Astrocyte (in vitro differentiated cells and primary cell): ENCODE data around the gene KRT7. TPM values are rescaled to one million over a fixed set of nuclear protein-coding genes. Genes with fewer than 3 reads are reported as not detected.
A peak's percentile ranks its signal among the peaks of the same experiment; 100 is the strongest.

Source experiments
- DNase-seq: peaks from one replicate; pipeline ENCODE4 v3.0.0-alpha.2; 2010; ENCODE audit warnings: low read depth
- FAIRE-seq: peaks from 2 replicates; lab custom pipeline; 2011; peaks lifted over from hg19 to GRCh38; lab: Jason Lieb, UNC
- H2AFZ ChIP-seq: 2 replicates; pipeline ENCODE4 v1.6.0; 2012; ENCODE audit warnings: low read depth, low read length, inconsistent platforms
- H3K27ac ChIP-seq: 2 replicates; pipeline ENCODE4 v1.5.1; 2011; ENCODE audit warnings: low read depth, low read length, inconsistent platforms
- H3K27me3 ChIP-seq: 2 replicates; pipeline ENCODE4 v1.6.0; 2011; ENCODE audit warnings: low read length, inconsistent platforms; ENCODE audit not compliant: insufficient read depth
- H3K36me3 ChIP-seq: 2 replicates; pipeline ENCODE4 v1.5.1; 2011; ENCODE audit warnings: low read length, inconsistent platforms; ENCODE audit not compliant: insufficient read depth
- H3K4me1 ChIP-seq: 2 replicates; pipeline ENCODE4 v1.5.1; 2011; ENCODE audit warnings: low read length, inconsistent platforms; ENCODE audit not compliant: insufficient read depth
- H3K4me2 ChIP-seq: 2 replicates; pipeline ENCODE4 v1.6.0; 2012; ENCODE audit warnings: low read length, inconsistent platforms
- H3K4me3 ChIP-seq: 2 replicates; pipeline ENCODE4 v1.5.1; 2011; ENCODE audit warnings: low read depth, mild to moderate bottlenecking, low read length, inconsistent platforms; ENCODE audit not compliant: insufficient read depth
- H3K79me2 ChIP-seq: 2 replicates; pipeline ENCODE4 v1.6.0; 2012; ENCODE audit warnings: mild to moderate bottlenecking, low read length, inconsistent platforms; ENCODE audit not compliant: insufficient read depth
- H3K9ac ChIP-seq: 2 replicates; pipeline ENCODE4 v1.6.0; 2012; ENCODE audit warnings: mild to moderate bottlenecking, low read length, inconsistent platforms
- H3K9me3 ChIP-seq: 2 replicates; pipeline ENCODE4 v1.5.1; 2012; ENCODE audit warnings: low read depth, mild to moderate bottlenecking, low read length, inconsistent platforms; ENCODE audit not compliant: insufficient read depth
- H4K20me1 ChIP-seq: 2 replicates; pipeline ENCODE4 v1.6.0; 2012; ENCODE audit warnings: low read length, inconsistent platforms; ENCODE audit not compliant: insufficient read depth
- H3K27ac Mint-ChIP-seq: one replicate; pipeline ENCODE4 v1.8.0; 2021; ENCODE audit warnings: mild to moderate bottlenecking, mixed read lengths; ENCODE audit not compliant: unreplicated experiment
- H3K27me3 Mint-ChIP-seq: one replicate; pipeline ENCODE4 v1.8.0; 2021; ENCODE audit warnings: low read depth, mixed read lengths; ENCODE audit not compliant: unreplicated experiment
- H3K36me3 Mint-ChIP-seq: one replicate; pipeline ENCODE4 v1.8.0; 2021; ENCODE audit warnings: low read depth, mixed read lengths; ENCODE audit not compliant: unreplicated experiment
- H3K4me1 Mint-ChIP-seq: one replicate; pipeline ENCODE4 v1.8.0; 2021; ENCODE audit warnings: low read depth, mixed read lengths; ENCODE audit not compliant: unreplicated experiment
- H3K4me3 Mint-ChIP-seq: one replicate; pipeline ENCODE4 v1.8.0; 2021; ENCODE audit warnings: mild to moderate bottlenecking, moderate library complexity, mixed read lengths; ENCODE audit not compliant: unreplicated experiment
- H3K9me3 Mint-ChIP-seq: one replicate; pipeline ENCODE4 v1.8.0; 2021; ENCODE audit warnings: mild to moderate bottlenecking, mixed read lengths; ENCODE audit not compliant: unreplicated experiment
- EZH2 ChIP-seq: IDR thresholded peaks from 2 replicates; pipeline ENCODE4 v1.6.1; 2012; ENCODE audit warnings: mild to moderate bottlenecking, low read length, inconsistent platforms; ENCODE audit not compliant: insufficient read depth
- total RNA-seq: library from RNA; stranded (reverse); gene quantifications from 2 replicates; pipeline ENCODE4 v1.2.1, GENCODE V29; 2021
- TF ChIP-seq, protein P1 (sequence below): IDR thresholded peaks from 2 replicates; pipeline ENCODE4 v1.5.1; 2011; ENCODE audit warnings: low read depth, mild to moderate bottlenecking, inconsistent platforms, low read length, moderate library complexity; ENCODE audit not compliant: insufficient read depth

Gene KRT7
- total RNA-seq, 1 donor from 2014 or later: 149 TPM

DNA sequence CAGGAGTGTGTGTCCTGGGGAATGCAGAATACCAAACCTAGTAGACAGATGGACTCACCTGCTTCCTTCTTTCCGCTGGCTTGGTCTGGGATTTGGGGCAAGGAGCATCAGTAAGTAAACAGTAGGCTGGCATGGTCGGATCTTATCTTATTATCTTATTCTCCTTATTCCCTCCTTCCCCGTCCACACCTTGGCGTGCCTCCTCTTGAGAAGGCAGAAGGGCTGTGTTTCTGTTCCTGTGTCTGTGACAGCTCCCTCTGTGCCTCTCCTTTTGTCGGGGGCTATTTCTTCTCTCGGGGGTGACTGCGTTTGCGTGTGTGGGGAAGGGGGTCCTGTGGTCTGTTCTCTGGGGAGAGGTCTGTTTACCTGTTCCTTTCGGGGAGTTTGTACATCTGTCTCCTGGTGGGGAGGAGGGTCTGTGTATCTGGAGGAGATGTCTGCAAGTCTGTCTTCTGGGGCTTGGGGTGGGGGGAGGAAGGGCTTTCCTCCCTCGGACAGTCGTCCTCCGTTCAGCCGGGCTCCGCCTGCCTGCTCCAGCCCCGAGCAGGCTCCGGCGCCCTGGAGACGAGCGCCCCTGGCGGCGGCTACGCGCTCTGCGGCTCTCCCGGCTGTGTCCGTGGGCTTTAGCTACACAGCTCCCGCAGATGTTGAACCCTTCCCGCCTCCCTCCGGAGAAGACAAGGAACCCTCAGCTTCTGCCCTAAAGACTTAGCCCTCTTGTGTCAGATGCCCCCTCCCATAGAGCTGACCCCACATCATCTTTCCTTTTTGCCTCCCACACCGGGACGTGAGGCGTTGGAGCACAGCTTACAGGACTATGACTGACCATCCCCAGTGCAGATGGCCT, 45.8 kb downstream of the KRT7 start:
- Histone ChIP-seq H3K4me1 (peaks cover 31% of the 10 kb centered on the region), H3K27me3 (no peaks in the 10 kb centered on the region), H3K9ac (peak overlapping the region; percentile 83), H2AFZ (peak overlapping the region; percentile 80), H4K20me1 (no peaks in the 10 kb centered on the region), H3K36me3 (no peaks in the 10 kb centered on the region), H3K4me3 (peak overlapping the region; percentile 37), H3K9me3 (no peaks in the 10 kb centered on the region), H3K27ac (peak overlapping the region; percentile 96), H3K4me2 (peak overlapping the region; percentile 84), H3K79me2 (no peaks in the 10 kb centered on the region)
- H3K36me3 Mint-ChIP-seq: no peaks in the 10 kb centered on the region
- no peak for TF ChIP-seq EZH2
- TF ChIP-seq, protein P1, sequence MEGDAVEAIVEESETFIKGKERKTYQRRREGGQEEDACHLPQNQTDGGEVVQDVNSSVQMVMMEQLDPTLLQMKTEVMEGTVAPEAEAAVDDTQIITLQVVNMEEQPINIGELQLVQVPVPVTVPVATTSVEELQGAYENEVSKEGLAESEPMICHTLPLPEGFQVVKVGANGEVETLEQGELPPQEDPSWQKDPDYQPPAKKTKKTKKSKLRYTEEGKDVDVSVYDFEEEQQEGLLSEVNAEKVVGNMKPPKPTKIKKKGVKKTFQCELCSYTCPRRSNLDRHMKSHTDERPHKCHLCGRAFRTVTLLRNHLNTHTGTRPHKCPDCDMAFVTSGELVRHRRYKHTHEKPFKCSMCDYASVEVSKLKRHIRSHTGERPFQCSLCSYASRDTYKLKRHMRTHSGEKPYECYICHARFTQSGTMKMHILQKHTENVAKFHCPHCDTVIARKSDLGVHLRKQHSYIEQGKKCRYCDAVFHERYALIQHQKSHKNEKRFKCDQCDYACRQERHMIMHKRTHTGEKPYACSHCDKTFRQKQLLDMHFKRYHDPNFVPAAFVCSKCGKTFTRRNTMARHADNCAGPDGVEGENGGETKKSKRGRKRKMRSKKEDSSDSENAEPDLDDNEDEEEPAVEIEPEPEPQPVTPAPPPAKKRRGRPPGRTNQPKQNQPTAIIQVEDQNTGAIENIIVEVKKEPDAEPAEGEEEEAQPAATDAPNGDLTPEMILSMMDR: peak; percentile 90
- peaks cover 38% of the 10 kb centered on the region for H3K4me1 Mint-ChIP-seq
- peak overlapping the region; percentile 97 for H3K27ac Mint-ChIP-seq
- FAIRE-seq (no peak), DNase-seq (peak; percentile 30)
- peaks cover 4% of the 10 kb centered on the region for H3K9me3 Mint-ChIP-seq
- no peak overlapping the region for H3K4me3 Mint-ChIP-seq
- H3K27me3 Mint-ChIP-seq: peaks cover 41% of the 10 kb centered on the region

DNA sequence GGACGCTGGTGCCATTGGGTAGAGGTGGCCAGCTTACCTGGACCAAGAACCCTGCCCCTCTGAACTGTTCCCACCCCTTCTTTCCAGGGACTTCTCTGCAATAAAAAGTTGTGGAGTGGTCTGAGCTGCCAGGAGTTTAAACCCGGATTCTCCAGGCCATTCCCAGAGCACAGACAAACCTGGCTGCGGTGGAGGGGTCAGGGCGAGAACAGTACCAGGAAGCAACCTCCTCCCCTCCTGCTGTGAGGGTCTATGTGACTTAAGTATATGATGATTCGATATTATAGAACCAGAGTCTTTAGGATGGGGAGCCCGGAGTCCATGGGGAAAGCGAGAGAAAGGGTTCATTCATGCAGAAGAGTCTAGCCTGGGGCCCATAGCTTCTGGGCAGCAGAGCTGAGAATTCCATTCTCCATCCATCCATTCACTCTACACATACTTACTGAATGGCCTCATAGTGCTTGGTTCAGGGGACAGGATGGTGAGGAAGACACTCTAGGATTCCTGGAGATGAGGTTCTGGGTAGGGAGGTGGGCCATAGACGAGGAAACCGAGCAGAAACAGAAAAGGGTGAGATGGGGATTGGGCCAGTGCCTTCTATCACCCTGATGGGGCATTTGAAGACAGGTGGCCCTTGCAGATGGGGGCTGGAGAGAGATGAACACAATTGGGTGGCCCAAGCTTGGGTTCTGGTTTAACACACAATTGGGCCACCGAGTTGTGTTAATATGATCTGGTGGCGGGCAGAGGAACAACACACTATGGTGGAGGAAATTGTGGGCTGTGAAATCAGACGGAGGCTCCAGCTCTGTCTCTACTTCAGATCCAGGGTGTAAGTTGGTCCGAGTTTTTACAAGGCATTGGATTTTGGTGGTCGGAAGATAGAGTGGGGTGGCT, 46.6 kb downstream of the KRT7 start:
- FAIRE-seq: peak; percentile 52
- peak overlapping the region; percentile 80 for H2AFZ ChIP-seq

More for the DNA sequence above, 46.6 kb downstream of the KRT7 start:
- Histone ChIP-seq H3K27me3 (no peaks in the 10 kb centered on the region), H3K79me2 (no peaks in the 10 kb centered on the region), H3K9me3 (no peaks in the 10 kb centered on the region), H3K36me3 (no peaks in the 10 kb centered on the region), H4K20me1 (no peaks in the 10 kb centered on the region), H3K4me3 (no peak overlapping the region), H3K9ac (peak overlapping the region; percentile 83), H3K27ac (peak overlapping the region; percentile 96), H3K4me2 (peak overlapping the region; percentile 84), H3K4me1 (peaks cover 34% of the 10 kb centered on the region)
- H3K27ac Mint-ChIP-seq: peak overlapping the region; percentile 97
- H3K36me3 Mint-ChIP-seq: no peaks in the 10 kb centered on the region
- no peak for TF ChIP-seq EZH2
- TF ChIP-seq, protein P1: no peak
- H3K4me1 Mint-ChIP-seq: peaks cover 39% of the 10 kb centered on the region
- DNase-seq: peak; percentile 66
- peak overlapping the region; percentile 34 for H3K4me3 Mint-ChIP-seq
- H3K27me3 Mint-ChIP-seq: peaks cover 35% of the 10 kb centered on the region
- peaks cover 4% of the 10 kb centered on the region for H3K9me3 Mint-ChIP-seq
